NCI-H128 (cell line): ENCODE data around the gene DUS4L.

Source experiments
- DNase-seq: peaks from one replicate; lab custom pipeline; 2025; ENCODE audit not compliant: unreplicated experiment; lab: John Stamatoyannopoulos, UW

The DUS4L gene

DNA sequence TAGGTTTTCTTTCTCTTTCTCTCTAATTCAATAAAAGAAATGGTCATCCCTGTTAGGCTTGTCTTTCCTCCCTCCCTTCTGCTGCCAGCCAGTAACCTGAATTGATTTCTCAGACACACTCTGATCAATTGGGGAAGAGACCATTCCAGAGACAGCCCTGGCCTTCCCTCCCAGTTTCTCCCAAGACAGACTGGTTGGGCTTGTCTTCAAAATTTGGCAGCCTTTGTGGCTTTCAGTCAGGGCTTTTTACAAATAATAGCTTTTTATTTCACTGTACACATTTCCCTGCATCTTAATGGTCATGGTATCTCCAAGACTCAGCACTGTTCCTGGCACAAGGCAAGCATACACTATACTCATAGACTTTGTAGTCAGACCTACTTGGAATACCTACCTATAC lies 50.2 kb downstream of the DUS4L start:
- no peak for DNase-seq

DNA sequence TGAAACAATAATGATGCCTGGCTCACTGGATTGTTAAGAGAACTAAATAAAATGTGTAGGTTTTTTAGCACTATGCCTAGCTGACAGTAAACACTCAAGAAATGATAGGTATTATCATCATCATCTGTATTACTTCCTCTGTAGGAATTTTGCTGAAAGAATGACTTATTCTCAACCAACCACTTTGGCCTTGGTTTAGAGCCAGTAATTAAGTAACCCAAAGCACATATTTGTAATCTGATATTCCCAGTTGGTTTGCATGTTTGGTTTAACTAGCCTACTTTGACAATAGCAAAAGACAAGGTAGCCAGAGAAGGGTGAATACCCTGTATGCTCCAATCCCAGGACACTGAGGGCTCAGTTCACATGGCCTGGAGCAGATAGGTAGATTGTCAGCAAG lies 50.7 kb downstream of the DUS4L start:
- DNase-seq = no peak

DNA sequence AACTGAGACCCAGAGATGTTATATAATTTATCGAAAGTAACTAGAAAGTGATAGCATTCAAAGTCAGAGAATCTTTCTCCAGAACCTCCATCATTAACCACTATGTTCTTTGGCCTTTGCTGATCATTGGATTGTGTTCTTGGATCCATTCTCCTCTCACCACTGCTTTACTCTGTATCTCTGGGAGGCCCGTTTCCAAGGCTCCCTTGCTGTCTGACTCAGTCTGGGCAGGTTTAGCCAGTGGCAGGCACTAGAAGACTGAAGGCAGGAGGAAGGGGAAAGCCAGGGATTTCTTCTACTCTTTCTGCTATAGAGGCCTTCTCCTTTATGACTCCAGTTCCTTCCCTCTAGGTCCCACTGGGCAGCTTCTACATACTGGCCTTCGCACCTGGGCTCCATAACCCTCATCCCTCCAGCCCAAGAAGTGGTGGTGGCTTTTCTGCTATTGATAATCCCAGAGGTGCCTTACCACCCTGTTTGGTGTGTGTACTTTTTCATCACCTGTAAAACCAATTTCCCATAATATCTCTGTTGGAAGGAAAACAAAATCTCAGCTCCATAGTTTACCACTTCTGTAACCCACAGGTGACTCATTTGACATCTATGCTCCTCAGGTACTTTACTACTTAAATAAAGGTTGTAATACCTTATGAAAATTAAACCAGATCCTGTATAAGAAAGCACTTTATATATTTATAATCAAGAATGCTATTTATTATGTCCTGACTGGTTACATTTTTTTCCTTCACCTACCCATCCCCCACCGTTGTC lies 52.3 kb downstream of the DUS4L start:
- no peak for DNase-seq

DNA sequence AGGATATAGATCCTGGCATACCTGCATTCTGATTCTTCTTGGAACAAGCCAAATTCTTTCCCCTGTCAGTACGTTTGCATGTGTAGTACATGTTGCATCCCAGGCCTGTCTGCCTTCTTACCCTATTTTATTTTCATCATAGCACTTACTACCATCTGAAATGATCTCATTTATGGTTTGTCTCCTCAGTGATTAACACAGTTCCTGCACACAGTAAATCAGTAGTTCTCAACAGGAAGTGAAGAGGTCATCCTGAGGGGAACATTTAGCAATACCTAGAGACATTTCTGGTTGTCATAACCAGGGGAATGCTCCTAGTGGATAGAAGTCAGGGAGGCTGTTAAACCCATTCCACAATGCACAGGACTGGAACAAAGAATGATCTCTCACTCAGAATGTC lies 58.7 kb downstream of the DUS4L start:
- DNase-seq = no peak

DNA sequence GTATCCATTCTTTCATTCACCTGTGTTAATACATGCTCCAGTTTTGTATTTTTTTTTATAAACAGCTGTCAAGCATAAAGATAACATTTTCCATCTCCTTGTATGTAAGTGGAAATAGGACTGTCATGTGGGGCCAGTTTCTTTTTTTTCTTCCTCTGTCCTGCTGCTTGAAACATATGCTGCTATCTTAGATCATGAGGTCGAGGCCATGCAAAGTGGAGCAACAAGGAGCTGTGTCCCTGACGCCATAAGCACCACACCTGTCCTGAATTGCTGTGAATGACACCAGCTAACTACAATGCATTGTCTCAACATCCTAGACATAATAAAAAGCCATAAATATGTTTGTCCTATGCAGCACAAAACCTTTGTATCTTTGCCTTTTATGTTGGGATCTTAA lies 59.1 kb downstream of the DUS4L start:
- no peak for DNase-seq

DNA sequence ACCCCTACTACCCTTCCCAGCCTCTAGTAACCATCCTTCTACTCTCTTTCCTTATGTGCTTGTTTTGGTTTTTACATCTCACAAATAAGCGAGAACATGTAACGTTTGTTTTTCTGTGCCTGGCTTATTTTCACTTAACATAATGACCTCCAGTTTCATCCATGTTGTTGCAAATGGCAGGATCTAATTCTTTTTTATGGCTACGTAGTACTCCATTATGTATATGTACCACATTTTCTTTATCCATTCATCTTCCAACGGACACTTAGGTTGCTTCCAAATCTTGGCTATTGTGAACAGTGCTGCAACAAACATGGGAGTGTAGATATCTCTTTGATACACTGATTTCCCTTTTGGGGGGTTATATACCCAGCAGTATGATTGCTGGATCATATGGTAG lies 63.2 kb downstream of the DUS4L start:
- no peak for DNase-seq
